ENCODE measurements around the gene RRP1B.
"Not testable (repeated sequence)": the region's sequence is repeated elsewhere in the genome, so short reads cannot be mapped to it uniquely, and the experiment has no call there.

Gene RRP1B

GRCh38 chr21:43639470-43640353 lies 19.6 kb upstream of the RRP1B start:
- DNase-seq (ENCODE audit: low spot score), result no peak

GRCh38 chr21:43640400-43640799 lies 19.0 kb upstream of the RRP1B start:
- DNase-seq (ENCODE audit: low spot score), result no peak

DNA sequence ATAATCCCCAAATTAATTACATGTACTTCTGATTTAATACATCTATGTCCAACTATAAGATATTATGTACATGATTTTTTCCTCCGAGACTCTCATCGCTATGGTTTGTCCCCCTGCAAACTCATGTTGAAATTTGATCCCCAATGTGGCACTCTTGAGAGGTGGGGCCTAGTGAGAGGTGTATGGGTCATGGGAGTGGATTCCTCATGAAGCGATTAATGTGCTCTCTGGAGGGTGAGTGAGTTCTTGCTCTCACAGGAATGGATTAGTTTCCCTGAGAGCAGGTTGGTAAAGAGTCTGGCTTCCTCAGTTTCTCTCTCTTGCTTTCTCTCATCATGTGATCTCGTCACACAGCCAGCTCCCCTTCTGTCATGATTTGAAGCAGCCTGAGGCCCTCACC lies 16.2 kb upstream of the RRP1B start:
- no peak for DNase-seq (ENCODE audit: low spot score)

GRCh38 chr21:43644071-43644470 lies 15.3 kb upstream of the RRP1B start:
- DNase-seq (ENCODE audit: low spot score), result no peak

GRCh38 chr21:43644609-43645008 lies 14.8 kb upstream of the RRP1B start:
- no peak for DNase-seq (ENCODE audit: low spot score)

DNA sequence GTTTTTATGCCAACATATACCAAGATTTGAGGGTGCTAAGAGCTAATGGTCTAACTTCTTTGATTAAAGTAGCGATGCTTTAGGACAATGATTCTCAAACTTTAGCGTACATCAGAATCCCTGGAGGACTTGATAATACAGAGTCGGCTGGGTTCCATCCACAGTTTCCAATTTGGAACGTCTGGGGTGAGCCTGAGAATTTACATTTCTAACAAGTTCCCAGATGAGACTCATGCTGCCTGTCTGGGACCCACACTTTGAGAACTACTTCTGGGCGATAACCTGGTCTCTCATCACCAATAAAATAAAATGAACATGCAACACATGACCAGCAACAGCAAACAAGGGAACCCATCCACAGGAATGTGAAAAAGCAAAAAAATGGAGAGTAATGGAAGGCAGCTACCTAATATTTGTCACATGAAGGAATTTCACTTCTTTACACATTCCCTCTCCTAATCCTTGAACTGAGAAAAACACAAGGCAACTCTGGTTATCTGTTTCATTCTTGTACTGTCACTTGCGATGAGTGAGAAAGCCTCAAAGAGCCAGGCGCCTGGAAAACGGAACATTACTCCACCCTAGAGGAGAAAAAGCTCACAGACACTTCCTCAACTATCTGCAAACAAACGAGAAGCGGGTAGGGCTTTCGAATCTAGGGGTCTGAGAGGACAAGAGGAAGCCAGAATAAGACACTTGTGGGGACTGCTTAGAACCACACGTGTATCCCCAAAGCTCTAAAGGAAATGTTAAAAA lies 14.0 kb upstream of the RRP1B start:
- DNase-seq (ENCODE audit: low spot score), result peak; percentile 57

GRCh38 chr21:43645976-43646375 lies 13.4 kb upstream of the RRP1B start:
- DNase-seq (ENCODE audit: low spot score), result no peak

- DNase-seq (ENCODE audit: low spot score), result peak; percentile 91
Observed at GRCh38 chr21:43646550-43647260, 12.7 kb upstream of the RRP1B start.

DNA sequence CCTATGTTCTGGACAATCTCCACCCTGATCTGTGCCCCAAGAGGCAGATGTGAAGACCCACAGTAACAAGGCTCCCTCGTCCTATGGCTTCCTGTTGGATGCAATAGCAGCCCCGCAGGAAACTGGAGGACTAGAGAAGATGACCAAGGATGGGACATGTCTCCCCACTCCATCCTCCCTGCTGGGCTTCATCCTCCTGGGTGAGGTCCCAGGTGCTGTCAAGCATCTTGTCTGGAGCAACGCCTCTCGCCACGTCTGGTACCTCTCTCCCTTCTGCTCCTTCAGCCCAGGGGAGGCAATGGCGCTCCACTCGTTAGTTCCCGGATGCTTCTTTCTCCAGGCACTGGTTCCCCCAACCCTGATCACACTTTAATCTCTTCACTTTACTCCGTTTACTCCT lies 11.2 kb upstream of the RRP1B start:
- DNase-seq (ENCODE audit: low spot score), result no peak

GRCh38 chr21:43651926-43652325 lies 7.4 kb upstream of the RRP1B start:
- DNase-seq (ENCODE audit: low spot score), result not testable (repeated sequence)

DNA sequence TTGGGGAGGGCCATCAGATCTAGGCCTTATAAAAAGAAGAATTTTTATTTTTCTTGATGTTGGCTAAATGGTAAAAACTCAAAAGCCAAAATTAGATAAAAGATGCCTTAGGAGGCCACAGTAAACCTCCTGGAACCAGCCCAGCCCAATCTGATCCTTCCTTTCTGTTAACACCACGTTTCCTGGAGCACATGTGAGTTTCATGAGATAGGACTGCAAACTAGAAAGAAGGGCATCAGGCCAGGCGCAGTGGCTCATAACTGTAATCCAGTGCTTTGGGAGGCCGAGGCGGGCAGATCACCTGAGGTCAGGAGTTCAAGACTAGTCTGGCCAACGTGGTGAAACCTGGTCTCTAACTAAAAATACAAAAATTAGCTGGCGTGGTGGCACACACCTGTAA lies 6.7 kb upstream of the RRP1B start:
- no peak for DNase-seq (ENCODE audit: low spot score)

GRCh38 chr21:43653626-43654025 lies 5.7 kb upstream of the RRP1B start:
- no peak for DNase-seq (ENCODE audit: low spot score)

- no peak for DNase-seq (ENCODE audit: low spot score)
Observed at GRCh38 chr21:43654806-43655489, 4.4 kb upstream of the RRP1B start.

GRCh38 chr21:43657355-43658087 lies 1.8 kb upstream of the RRP1B start:
- no peak for DNase-seq (ENCODE audit: low spot score)

GRCh38 chr21:43658088-43658741 lies 1.1 kb upstream of the RRP1B start:
- DNase-seq (ENCODE audit: low spot score), result no peak

- DNase-seq (ENCODE audit: low spot score), result no peak
Observed at GRCh38 chr21:43658769-43659135, 608 bp upstream of the RRP1B start.

DNA sequence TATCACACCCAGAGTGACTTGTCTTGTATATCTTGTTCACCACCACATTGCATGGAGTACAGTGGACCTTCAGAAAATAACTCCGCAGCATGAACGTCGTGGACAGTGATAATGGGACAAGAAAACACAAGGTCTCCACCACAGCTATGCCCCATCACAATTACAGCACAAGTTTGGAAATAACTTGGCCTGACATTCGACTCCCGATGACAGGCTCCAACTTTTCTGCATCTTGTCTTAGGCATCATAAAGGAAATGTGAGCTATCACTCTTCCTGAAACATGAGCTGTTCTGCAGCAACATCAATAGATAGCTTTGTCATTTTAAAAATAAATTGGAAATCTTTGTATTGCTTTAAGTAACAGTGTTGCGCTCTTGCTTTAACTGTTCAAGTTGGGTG lies 2.9 kb downstream of the RRP1B start:
- no peak for DNase-seq (ENCODE audit: low spot score)

GRCh38 chr21:43663033-43663432 lies 3.7 kb downstream of the RRP1B start:
- DNase-seq (ENCODE audit: low spot score), result no peak

DNA sequence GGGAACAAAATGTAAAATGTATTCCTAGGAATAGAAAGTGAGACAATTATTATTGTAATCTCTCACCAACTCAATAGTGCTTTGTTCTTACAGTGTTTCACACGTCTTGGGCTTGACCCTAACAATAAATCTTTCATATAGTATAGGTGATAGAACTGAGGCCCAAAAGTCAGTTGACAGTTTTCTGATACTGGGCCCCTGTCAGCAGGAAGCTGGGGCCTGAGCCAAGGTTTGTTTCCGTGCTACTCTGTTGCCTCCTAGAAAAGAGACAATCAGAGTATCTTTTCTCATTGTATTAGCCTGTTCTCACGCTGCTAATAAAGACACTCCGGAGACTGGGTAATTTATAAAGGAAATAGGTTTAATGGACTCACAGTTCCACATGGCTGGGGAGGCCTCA lies 5.0 kb downstream of the RRP1B start:
- DNase-seq (ENCODE audit: low spot score), result no peak

- DNase-seq (ENCODE audit: low spot score), result no peak
Observed at GRCh38 chr21:43665879-43666278, 6.5 kb downstream of the RRP1B start.
